Measurements from ENCODE around the gene CLK3.
"Not testable (repeated sequence)": the region's sequence is repeated elsewhere in the genome, so short reads cannot be mapped to it uniquely, and the experiment has no call there.

The CLK3 gene

GRCh38 chr15:74655424-74655823 lies 39.8 kb downstream of the CLK3 start:
- no peak for DNase-seq (ENCODE audit: low read depth)

DNA sequence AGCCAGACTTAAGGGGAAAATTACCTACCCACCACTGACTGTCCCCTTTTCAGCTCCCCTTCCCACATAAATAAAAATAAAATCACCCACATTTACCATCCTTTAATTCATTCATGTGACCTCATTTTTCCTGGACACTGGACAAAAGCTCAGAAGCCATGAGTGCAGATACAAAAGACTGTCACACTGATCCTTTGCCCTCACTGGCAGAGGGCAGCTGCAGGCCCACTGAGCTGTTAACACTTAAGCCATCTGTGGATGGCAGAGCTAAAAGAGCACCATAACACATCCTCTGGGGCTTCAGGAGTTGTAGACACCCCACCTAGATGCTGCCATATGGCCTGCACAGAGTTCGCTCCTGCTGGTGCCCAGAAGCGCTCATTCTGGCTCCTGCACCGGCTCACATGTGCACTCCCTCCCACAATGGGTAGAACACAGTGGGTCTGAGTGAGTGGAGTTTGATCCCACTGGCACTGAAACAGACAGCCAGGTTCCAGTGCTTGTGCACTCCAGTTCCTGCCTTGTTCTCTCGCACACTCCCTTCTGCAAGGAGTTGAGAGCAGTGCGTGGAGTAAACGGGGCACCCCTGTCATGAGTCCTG lies 41.4 kb downstream of the CLK3 start:
- H3K4me3 ChIP-seq (ENCODE audit: low read length), result no peak overlapping the region
- DNase-seq (ENCODE audit: low read depth), result no peak
- TF ChIP-seq CTCF (conservative IDR thresholded peaks at IDR 0.05; ENCODE audit: low read depth, low read length), result no peak

More at GRCh38 chr15:74655424-74655823, 39.8 kb downstream of the CLK3 start:
- no peak overlapping the region for H3K4me3 ChIP-seq (ENCODE audit: low read length)
- TF ChIP-seq CTCF (conservative IDR thresholded peaks at IDR 0.05; ENCODE audit: low read depth, low read length), result no peak

GRCh38 chr15:74657846-74658245 lies 42.2 kb downstream of the CLK3 start:
- no peak for DNase-seq (ENCODE audit: low read depth)
- no peak overlapping the region for H3K4me3 ChIP-seq (ENCODE audit: low read length)
- no peak for TF ChIP-seq CTCF (conservative IDR thresholded peaks at IDR 0.05; ENCODE audit: low read depth, low read length)

- DNase-seq (ENCODE audit: low read depth); H3K4me3 ChIP-seq (ENCODE audit: low read length): not testable (repeated sequence)
These were observed 45.6 kb downstream of the CLK3 start for GRCh38 chr15:74661280-74661679.

DNA sequence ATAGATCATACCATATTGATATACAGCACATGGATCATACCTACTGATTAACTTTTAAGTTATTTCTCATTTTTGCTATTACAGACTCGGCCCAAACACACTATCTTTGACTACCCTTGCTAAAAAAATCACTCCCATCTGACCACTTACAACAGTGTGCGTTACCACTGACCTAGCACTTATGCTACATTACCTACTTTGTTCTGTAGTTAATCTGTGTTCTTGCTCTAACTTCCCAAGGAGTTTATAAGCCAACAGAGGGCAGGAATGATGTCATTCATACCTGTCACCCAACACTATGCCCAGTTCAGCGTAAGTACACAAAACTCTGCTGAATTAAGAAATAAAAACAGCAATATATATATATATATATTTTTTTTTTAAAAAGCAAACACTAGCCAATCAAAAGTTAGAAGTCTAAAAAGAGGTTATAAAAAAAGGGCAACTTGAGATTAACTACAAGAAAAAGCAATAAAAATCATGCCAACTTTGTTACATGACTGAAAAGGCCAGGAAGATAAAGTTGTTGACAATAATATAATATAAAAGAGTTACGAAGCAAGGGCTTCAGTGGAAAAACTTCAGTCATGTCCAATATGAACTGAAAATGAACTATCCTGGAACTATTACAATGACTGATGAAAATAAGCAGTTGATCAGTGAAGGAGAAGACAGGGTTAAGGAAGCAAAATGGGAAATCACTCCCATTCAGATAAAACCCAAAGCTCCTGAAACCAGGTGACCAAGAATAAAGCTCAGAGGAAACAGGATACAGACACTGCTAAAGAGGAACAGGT lies 46.6 kb downstream of the CLK3 start:
- H3K4me3 ChIP-seq (ENCODE audit: low read length), result no peak overlapping the region
- no peak for TF ChIP-seq CTCF (conservative IDR thresholded peaks at IDR 0.05; ENCODE audit: low read depth, low read length)
- DNase-seq (ENCODE audit: low read depth), result no peak

- H3K4me3 ChIP-seq (ENCODE audit: low read length), result no peak overlapping the region
- TF ChIP-seq CTCF (conservative IDR thresholded peaks at IDR 0.05; ENCODE audit: low read depth, low read length), result no peak
- no peak for DNase-seq (ENCODE audit: low read depth)
These were observed 47.8 kb downstream of the CLK3 start for GRCh38 chr15:74663303-74664027.

DNA sequence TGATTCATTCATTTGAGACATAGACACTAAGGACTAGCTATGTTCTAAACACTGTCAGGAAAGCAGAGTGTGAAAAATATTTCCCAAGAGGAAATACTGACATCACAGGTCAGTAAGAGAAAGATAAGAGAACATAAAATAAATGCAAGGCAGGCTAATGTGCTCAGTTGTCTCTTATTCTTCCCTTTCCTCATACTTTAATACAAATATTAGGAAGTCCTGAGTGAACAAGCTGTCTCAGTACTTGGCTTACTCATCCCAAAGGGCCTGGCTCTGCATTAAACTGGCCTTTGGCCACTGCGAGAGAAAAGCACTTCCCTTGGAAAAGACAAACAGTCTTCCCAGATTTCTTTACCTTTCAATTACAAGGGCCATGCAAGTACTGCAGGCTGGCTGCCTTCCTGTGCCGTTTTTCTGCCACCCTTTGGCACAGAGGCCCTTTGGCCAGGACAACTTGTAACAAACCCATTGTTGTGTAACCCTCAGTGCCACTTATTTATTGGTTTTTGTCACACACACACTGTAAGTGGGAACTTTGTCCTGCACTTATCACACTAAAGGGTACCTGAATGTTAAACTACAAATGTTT lies 48.5 kb downstream of the CLK3 start:
- no peak for DNase-seq (ENCODE audit: low read depth)
- no peak for TF ChIP-seq CTCF (conservative IDR thresholded peaks at IDR 0.05; ENCODE audit: low read depth, low read length)
- no peak overlapping the region for H3K4me3 ChIP-seq (ENCODE audit: low read length)
